Measurements from ENCODE around the gene MITF.

- no peak for TF ChIP-seq POLR2A (IDR thresholded peaks at IDR 0.05)
- TF ChIP-seq, protein P1, sequence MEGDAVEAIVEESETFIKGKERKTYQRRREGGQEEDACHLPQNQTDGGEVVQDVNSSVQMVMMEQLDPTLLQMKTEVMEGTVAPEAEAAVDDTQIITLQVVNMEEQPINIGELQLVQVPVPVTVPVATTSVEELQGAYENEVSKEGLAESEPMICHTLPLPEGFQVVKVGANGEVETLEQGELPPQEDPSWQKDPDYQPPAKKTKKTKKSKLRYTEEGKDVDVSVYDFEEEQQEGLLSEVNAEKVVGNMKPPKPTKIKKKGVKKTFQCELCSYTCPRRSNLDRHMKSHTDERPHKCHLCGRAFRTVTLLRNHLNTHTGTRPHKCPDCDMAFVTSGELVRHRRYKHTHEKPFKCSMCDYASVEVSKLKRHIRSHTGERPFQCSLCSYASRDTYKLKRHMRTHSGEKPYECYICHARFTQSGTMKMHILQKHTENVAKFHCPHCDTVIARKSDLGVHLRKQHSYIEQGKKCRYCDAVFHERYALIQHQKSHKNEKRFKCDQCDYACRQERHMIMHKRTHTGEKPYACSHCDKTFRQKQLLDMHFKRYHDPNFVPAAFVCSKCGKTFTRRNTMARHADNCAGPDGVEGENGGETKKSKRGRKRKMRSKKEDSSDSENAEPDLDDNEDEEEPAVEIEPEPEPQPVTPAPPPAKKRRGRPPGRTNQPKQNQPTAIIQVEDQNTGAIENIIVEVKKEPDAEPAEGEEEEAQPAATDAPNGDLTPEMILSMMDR (IDR thresholded peaks at IDR 0.05), result no peak
Observed at GRCh38 chr3:69772152-69772867, 33.0 kb downstream of the MITF start.
